A673 (cell line): ENCODE measurements around the gene B3GNT2. TPM values are rescaled to one million over a fixed set of nuclear protein-coding genes. Genes with fewer than 3 reads are reported as not detected.

ENCODE experiments used
- BruUV-seq: library from RNA; stranded (reverse); fragments of 400-500 nt; replicated peaks from 2 replicates; lab custom pipeline; 2021; lab: Mats Ljungman, UMichigan
- CTCF ChIA-PET: fragments of 300-600 bp; sonication (Branson Sonifier 250); formaldehyde crosslinking; loops from one replicate; lab custom pipeline; 2022; ENCODE audit warnings: antibody characterized with exemption; lab: Charles Lee
- POLR2A ChIA-PET: fragments of 300-600 bp; sonication (Branson Sonifier 250); formaldehyde crosslinking; loops from one replicate; lab custom pipeline; 2022; ENCODE audit warnings: antibody characterized with exemption; ENCODE audit not compliant: low non-redundant PET; lab: Charles Lee
- DNase-seq: peaks from one replicate; pipeline ENCODE4 v3.0.0-alpha.2; 2015; ENCODE audit warnings: low spot score
- H3K27ac ChIP-seq: fragments of 200-600 bp; sonication (generic); 2 replicates; pipeline ENCODE4 v1.5.1; 2016; ENCODE audit warnings: mixed run types, low read depth, mild to moderate bottlenecking, mixed read lengths, antibody characterized with exemption, low read length; ENCODE audit not compliant: poor library complexity, severe bottlenecking
- H3K27me3 ChIP-seq: fragments of 200-600 bp; sonication (generic); replicated peaks from 2 replicates; pipeline ENCODE4 v1.6.1; 2017; ENCODE audit warnings: mixed run types, low read depth, mild to moderate bottlenecking, mixed read lengths, antibody characterized with exemption, low read length; ENCODE audit not compliant: insufficient read depth, poor library complexity
- H3K36me3 ChIP-seq: fragments of 200-600 bp; sonication (generic); 2 replicates; pipeline ENCODE4 v1.6.1; 2016; ENCODE audit warnings: mixed run types, mild to moderate bottlenecking, mixed read lengths, antibody characterized with exemption, low read length; ENCODE audit not compliant: insufficient read depth, poor library complexity, severe bottlenecking
- H3K4me1 ChIP-seq: fragments of 200-600 bp; sonication (generic); 2 replicates; pipeline ENCODE4 v1.6.1; 2017; ENCODE audit warnings: mixed run types, mild to moderate bottlenecking, mixed read lengths, antibody characterized with exemption, low read length; ENCODE audit not compliant: insufficient read depth, poor library complexity, severe bottlenecking
- H3K4me3 ChIP-seq: fragments of 200-600 bp; sonication (generic); 2 replicates; pipeline ENCODE4 v1.5.1; 2016; ENCODE audit warnings: low read depth, mixed run types, mild to moderate bottlenecking, mixed read lengths, low read length; ENCODE audit not compliant: poor library complexity, severe bottlenecking
- H3K9me3 ChIP-seq: fragments of 200-600 bp; sonication (generic); 2 replicates; pipeline ENCODE4 v1.6.1; 2016; ENCODE audit warnings: mixed run types, low read depth, mild to moderate bottlenecking, mixed read lengths, antibody characterized with exemption, low read length; ENCODE audit not compliant: poor library complexity, severe bottlenecking
- EZH2 ChIP-seq: fragments of 200-600 bp; sonication (generic); IDR thresholded peaks from 2 replicates; pipeline ENCODE4 v1.6.1; 2017; ENCODE audit warnings: borderline replicate concordance, low read depth, mild to moderate bottlenecking, mixed read lengths, antibody characterized with exemption, low read length; ENCODE audit not compliant: poor library complexity, severe bottlenecking
- intact Hi-C: fragments of 100-400 bp; cut with micrococcal nuclease; formaldehyde crosslinking; loops from one replicate; pipeline ENCODE4 v1.10.0; 2022; ENCODE audit not compliant: unreplicated experiment
- total RNA-seq: library from RNA; stranded (reverse); gene quantifications from 2 replicates; pipeline ENCODE4 v1.2.3, GENCODE V29; 2021
- TF ChIP-seq, protein P1 (sequence below): fragments of 300-800, 200-600 bp; sonication (generic); conservative IDR thresholded peaks from 2 replicates; pipeline ENCODE4 v1.5.1; 2017; ENCODE audit warnings: low read depth, mild to moderate bottlenecking, antibody characterized with exemption, low read length, moderate library complexity, mixed read lengths

The B3GNT2 gene
- total RNA-seq, 1 experiment from 2014 or later, result 6.5 TPM

DNA sequence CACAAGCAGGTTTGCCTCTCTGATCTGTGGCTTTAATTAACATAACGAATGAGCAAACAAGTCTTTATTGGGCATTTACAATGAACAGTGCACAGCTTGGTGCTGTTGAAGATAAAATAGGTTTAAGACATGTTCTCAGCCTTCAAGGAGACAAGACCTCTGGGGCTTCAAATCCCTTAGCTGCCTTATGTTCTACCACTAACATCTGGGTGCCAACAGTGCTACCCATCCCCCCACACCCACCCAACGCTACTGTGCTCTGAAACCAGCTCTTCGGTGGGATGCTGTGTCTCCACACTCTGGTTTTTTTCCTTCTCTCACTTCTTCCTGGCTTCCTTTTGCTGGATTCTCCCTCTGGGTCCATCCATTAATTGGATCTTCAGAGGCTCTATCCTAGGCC lies 14.1 kb upstream of the B3GNT2 start:
- no peaks in the 10 kb centered on the region for H3K36me3 ChIP-seq
- TF ChIP-seq, protein P1, sequence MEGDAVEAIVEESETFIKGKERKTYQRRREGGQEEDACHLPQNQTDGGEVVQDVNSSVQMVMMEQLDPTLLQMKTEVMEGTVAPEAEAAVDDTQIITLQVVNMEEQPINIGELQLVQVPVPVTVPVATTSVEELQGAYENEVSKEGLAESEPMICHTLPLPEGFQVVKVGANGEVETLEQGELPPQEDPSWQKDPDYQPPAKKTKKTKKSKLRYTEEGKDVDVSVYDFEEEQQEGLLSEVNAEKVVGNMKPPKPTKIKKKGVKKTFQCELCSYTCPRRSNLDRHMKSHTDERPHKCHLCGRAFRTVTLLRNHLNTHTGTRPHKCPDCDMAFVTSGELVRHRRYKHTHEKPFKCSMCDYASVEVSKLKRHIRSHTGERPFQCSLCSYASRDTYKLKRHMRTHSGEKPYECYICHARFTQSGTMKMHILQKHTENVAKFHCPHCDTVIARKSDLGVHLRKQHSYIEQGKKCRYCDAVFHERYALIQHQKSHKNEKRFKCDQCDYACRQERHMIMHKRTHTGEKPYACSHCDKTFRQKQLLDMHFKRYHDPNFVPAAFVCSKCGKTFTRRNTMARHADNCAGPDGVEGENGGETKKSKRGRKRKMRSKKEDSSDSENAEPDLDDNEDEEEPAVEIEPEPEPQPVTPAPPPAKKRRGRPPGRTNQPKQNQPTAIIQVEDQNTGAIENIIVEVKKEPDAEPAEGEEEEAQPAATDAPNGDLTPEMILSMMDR, result no peak
- no peak for TF ChIP-seq EZH2
- ChIA-PET CTCF (no interaction called here), POLR2A (no interaction called here)
- intact Hi-C loops, result no loop called here
- no peak overlapping the region for H3K4me3 ChIP-seq
- H3K27ac ChIP-seq, result no peak overlapping the region
- DNase-seq, result no peak
- no peaks in the 10 kb centered on the region for H3K9me3 ChIP-seq
- no peaks in the 10 kb centered on the region for H3K27me3 ChIP-seq
- BruUV-seq, result no TSS peak
- H3K4me1 ChIP-seq, result no peaks in the 10 kb centered on the region

DNA sequence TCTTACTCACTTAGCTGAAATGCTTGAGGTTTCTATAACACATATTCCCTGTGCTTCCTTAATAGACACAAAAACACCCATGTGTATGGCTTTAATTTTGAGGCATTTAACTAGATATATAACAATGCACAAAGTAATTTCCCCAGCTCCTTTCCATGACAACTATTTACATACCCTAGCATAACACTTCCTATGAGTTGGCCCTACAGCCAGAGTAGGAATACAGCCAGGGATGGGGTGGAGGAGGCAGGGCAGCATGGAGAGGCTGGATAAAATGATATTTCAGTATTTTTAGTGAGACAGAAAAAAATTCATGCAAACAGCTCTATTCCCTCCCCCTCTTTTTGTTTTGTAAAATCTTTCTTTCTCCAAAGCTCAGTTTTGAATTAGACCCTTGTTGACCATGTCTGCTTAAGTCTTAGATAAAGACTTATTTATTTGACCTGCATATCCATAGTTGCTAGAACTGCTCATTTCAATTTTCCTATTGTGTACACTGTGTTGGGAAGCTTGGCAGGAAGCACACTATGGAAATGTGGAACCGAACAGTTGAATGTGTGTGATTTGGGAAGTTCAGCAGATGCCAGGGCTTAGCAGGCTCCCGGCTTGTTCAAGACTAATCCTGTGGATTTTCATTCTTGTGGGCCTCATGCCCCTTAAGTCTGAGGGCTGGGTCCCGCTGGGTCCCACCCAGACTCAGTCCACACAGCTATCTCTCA lies 11.2 kb upstream of the B3GNT2 start:
- intact Hi-C loops, result no loop called here
- TF ChIP-seq, protein P1, result no peak
- no peak for TF ChIP-seq EZH2
- DNase-seq, result no peak
- Histone ChIP-seq H3K4me1 (no peaks in the 10 kb centered on the region), H3K36me3 (no peaks in the 10 kb centered on the region), H3K27me3 (no peaks in the 10 kb centered on the region), H3K27ac (no peak overlapping the region), H3K4me3 (no peak overlapping the region), H3K9me3 (no peaks in the 10 kb centered on the region)
- BruUV-seq, result no TSS peak
- ChIA-PET CTCF (no interaction called here), POLR2A (no interaction called here)

DNA sequence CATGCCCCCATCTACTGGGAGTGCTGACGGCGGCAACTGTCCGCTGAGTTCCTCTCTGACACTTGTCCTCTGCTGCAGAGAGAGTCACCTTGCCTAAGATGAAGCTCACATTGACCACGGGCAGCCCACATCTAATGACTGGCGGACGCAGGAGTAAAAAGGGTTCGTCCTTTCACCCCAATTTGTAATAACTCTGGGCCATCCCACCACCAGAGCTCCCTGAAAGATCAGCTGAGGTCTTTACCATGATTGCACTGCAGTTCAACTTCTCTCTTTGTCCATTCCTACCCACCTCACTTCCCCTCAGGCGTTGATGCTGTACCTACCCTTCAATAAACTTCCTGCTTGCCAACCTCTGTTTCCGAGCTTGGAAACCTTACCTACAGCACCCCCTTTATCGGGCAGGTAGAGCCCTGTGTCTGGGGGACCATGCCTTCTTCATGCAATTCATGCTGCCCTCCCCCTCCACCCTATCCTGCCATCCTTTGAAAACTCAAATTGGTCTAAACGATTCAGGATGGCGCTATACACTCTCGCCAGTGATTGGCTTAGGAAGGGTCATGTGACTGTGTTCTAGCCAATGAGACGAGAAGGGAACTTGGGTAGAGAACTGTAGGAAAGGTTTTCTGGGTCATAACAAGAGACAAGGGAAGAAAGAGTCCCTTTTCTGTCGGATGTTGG lies 10.3 kb upstream of the B3GNT2 start:
- Histone ChIP-seq H3K36me3 (no peaks in the 10 kb centered on the region), H3K9me3 (no peaks in the 10 kb centered on the region), H3K4me3 (no peak overlapping the region), H3K27me3 (no peaks in the 10 kb centered on the region), H3K4me1 (no peaks in the 10 kb centered on the region), H3K27ac (no peak overlapping the region)
- CTCF ChIA-PET, result no interaction called here
- DNase-seq, result no peak
- intact Hi-C loops, result no loop called here
- no TSS peak for BruUV-seq
- POLR2A ChIA-PET, result no interaction called here
- TF ChIP-seq EZH2, result no peak
- TF ChIP-seq, protein P1, result no peak
